Breast epithelium (tissue), 3 donors: ENCODE measurements around the gene NSMCE1.

Source experiments
- POLR2AphosphoS5 ChIP-seq, 3 donors: sonication (generic); formaldehyde crosslinking; IDR thresholded peaks; one replicate each; pipeline ENCODE4 v1.6.1; 2017; ENCODE audit warnings: antibody characterized with exemption in 3 of 3
- TF ChIP-seq, protein P1 (sequence below), 3 donors: fragments of 450-650 bp; IDR thresholded peaks; one replicate each; pipeline ENCODE4 v1.5.1; 2016 to 2017; ENCODE audit warnings: antibody characterized with exemption in 3 of 3, mild to moderate bottlenecking in 3 of 3, moderate library complexity in 3 of 3

DNA sequence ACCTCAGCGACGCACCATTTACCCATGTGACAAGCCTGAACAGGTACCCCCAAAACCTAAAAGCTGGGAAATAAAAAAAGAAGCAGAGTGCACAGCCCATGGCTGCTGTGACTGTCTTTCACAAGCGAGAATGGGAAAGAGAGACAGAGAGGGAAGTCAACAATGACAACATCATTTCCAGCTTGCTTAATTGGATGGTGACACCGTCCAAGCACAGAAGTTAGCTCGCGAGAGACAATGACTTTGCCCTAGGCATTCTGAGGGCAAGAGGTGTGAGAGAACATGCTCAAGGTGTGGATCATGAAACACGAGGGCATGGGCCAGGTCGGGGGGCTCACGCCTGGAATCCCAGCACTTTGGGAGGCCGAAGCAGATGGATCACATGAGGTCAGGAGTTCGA, 19.3 kb upstream of the NSMCE1 start:
- TF ChIP-seq, protein P1, sequence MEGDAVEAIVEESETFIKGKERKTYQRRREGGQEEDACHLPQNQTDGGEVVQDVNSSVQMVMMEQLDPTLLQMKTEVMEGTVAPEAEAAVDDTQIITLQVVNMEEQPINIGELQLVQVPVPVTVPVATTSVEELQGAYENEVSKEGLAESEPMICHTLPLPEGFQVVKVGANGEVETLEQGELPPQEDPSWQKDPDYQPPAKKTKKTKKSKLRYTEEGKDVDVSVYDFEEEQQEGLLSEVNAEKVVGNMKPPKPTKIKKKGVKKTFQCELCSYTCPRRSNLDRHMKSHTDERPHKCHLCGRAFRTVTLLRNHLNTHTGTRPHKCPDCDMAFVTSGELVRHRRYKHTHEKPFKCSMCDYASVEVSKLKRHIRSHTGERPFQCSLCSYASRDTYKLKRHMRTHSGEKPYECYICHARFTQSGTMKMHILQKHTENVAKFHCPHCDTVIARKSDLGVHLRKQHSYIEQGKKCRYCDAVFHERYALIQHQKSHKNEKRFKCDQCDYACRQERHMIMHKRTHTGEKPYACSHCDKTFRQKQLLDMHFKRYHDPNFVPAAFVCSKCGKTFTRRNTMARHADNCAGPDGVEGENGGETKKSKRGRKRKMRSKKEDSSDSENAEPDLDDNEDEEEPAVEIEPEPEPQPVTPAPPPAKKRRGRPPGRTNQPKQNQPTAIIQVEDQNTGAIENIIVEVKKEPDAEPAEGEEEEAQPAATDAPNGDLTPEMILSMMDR (IDR thresholded peaks at IDR 0.05), result no peak
- TF ChIP-seq POLR2AphosphoS5 (IDR thresholded peaks at IDR 0.05), result no peak
